HL-60 (cell line): ENCODE data around the gene ATAD3C.

Experiments used
- DNase-seq, 2 experiments: peaks; one replicate each; pipeline ENCODE4 v3.0.0-alpha.2; 2010 to 2020; ENCODE audit warnings: low read depth in 1 of 2, low spot score in 1 of 2
- H3K27ac ChIP-seq: fragments of 250-450 bp; sonication (Bioruptor Pico); replicated peaks from 2 replicates; pipeline ENCODE4 v1.5.1; 2020; ENCODE audit warnings: mild to moderate bottlenecking, moderate library complexity
- H3K27me3 ChIP-seq: fragments of 250-450 bp; sonication (Bioruptor Pico); 2 replicates; pipeline ENCODE4 v1.5.1; 2021; ENCODE audit warnings: mild to moderate bottlenecking, moderate library complexity; ENCODE audit not compliant: insufficient read depth, poor library complexity, severe bottlenecking
- H3K4me3 ChIP-seq: replicated peaks from 2 replicates; pipeline ENCODE4 v1.5.1; 2011; ENCODE audit warnings: mild to moderate bottlenecking, control low read depth, low read length; ENCODE audit not compliant: insufficient read depth
- GABPA ChIP-seq: IDR thresholded peaks from 2 replicates; pipeline ENCODE4 v1.6.1; 2012; ENCODE audit warnings: low read depth
- POLR2AphosphoS5 ChIP-seq: IDR thresholded peaks from 2 replicates; pipeline ENCODE4 v1.6.1; 2012; ENCODE audit warnings: low read depth
- SPI1 ChIP-seq: IDR thresholded peaks from 2 replicates; pipeline ENCODE4 v1.6.1; 2012; ENCODE audit warnings: low read depth, mild to moderate bottlenecking, borderline replicate concordance
- TF ChIP-seq, protein P1 (sequence below): IDR thresholded peaks from one replicate; pipeline ENCODE4 v1.5.1; 2011; ENCODE audit warnings: low read length, control low read depth, inconsistent platforms; ENCODE audit not compliant: insufficient read depth
- TF ChIP-seq, protein P2 (sequence below): IDR thresholded peaks from 2 replicates; pipeline ENCODE4 v1.6.1; 2012; ENCODE audit warnings: low read depth; ENCODE audit not compliant: insufficient replicate concordance

The ATAD3C gene

GRCh38 chr1:1420654-1421141, 28.8 kb upstream of the ATAD3C start:
- H3K27ac ChIP-seq, result no peak overlapping the region
- no peak for DNase-seq
- H3K4me3 ChIP-seq, result no peak overlapping the region
- TF ChIP-seq SPI1, result no peak
- TF ChIP-seq, protein P1, sequence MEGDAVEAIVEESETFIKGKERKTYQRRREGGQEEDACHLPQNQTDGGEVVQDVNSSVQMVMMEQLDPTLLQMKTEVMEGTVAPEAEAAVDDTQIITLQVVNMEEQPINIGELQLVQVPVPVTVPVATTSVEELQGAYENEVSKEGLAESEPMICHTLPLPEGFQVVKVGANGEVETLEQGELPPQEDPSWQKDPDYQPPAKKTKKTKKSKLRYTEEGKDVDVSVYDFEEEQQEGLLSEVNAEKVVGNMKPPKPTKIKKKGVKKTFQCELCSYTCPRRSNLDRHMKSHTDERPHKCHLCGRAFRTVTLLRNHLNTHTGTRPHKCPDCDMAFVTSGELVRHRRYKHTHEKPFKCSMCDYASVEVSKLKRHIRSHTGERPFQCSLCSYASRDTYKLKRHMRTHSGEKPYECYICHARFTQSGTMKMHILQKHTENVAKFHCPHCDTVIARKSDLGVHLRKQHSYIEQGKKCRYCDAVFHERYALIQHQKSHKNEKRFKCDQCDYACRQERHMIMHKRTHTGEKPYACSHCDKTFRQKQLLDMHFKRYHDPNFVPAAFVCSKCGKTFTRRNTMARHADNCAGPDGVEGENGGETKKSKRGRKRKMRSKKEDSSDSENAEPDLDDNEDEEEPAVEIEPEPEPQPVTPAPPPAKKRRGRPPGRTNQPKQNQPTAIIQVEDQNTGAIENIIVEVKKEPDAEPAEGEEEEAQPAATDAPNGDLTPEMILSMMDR, result no peak
- no peak for TF ChIP-seq GABPA
- TF ChIP-seq POLR2AphosphoS5, result no peak
- TF ChIP-seq, protein P2, sequence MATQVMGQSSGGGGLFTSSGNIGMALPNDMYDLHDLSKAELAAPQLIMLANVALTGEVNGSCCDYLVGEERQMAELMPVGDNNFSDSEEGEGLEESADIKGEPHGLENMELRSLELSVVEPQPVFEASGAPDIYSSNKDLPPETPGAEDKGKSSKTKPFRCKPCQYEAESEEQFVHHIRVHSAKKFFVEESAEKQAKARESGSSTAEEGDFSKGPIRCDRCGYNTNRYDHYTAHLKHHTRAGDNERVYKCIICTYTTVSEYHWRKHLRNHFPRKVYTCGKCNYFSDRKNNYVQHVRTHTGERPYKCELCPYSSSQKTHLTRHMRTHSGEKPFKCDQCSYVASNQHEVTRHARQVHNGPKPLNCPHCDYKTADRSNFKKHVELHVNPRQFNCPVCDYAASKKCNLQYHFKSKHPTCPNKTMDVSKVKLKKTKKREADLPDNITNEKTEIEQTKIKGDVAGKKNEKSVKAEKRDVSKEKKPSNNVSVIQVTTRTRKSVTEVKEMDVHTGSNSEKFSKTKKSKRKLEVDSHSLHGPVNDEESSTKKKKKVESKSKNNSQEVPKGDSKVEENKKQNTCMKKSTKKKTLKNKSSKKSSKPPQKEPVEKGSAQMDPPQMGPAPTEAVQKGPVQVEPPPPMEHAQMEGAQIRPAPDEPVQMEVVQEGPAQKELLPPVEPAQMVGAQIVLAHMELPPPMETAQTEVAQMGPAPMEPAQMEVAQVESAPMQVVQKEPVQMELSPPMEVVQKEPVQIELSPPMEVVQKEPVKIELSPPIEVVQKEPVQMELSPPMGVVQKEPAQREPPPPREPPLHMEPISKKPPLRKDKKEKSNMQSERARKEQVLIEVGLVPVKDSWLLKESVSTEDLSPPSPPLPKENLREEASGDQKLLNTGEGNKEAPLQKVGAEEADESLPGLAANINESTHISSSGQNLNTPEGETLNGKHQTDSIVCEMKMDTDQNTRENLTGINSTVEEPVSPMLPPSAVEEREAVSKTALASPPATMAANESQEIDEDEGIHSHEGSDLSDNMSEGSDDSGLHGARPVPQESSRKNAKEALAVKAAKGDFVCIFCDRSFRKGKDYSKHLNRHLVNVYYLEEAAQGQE, result no peak
- H3K27me3 ChIP-seq, result peaks cover 1% of the 10 kb centered on the region

DNA sequence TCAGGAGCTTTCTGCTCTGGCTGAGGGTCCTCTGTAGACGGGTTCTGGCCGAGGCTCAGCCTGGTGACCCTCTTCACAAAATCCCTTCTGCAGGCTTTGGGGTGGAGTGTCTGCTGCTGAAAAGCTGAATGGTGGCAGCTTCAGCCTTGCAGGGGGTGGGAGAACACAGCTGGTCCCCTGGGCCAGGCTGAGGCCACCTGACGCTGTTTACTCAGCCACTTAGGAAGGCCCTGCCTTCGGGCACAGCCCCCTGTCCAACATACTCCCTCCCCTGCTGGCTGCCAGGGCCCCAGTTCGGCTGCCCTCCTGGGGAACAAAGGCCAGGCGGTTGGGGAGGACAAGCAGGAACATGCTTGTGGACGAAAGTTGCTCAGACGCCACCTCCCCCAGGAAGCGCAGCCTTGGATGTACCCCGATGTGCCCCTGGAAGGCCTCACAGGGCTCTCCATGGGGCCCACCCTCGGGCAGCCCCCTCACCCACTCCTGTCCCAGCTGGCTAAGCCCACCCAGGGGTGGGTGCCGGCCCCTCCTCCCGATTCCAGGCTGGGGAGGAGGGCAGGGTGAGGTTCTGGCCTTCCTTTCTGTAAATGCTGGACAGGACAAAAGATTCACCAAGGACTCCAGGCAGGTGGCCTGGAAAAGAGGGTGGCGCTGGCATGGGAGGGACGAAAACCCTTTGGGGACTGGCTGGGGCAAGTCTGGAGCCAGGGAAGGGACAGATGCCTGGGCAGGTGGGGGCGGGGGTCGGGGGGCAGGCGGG, 28.2 kb upstream of the ATAD3C start, which contains the start of gene ANKRD65:
TSS of gene ANKRD65 (minus strand) at position 130 of the 760 bp plus-strand sequence. CDS start 271 bp downstream, outside the sequence.
- no peak for DNase-seq
- no peak within 1 kb of the TSS for H3K27ac ChIP-seq
- H3K27me3 ChIP-seq, result peaks cover 8% of the 10 kb centered on the region
- H3K4me3 ChIP-seq, result no peak within 1 kb of the TSS
- TF ChIP-seq SPI1, result no peak
- TF ChIP-seq, protein P2, result no peak
- TF ChIP-seq POLR2AphosphoS5, result no peak
- TF ChIP-seq, protein P1, result no peak
- no peak for TF ChIP-seq GABPA

DNA sequence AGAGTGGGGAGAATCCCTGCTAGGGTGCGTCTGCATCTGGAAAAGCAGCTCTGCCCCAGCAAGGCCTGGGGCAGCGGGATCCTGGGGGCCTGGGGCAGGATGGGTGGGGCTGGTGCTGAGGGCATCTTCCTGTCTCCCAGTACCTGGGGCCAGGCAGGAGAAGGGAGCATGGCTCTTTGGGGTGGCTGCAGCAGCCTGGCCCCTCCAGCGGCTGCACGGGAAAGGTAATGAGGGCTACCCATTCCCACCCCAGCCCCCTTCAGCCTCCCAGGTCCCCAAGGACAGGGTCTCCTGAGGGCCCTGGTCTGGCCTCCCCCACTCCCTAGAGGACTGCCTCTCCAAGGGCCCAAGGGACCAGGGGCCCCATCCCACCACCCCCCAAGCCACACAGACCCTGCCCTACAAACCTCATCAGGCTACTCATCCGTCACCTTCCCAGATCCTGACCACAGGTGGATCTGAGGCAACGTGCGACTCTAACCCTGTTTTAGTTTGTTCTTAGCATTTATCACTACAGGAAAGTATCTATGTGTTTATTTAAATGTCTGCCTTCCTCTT, 27.5 kb upstream of the ATAD3C start:
- no peak for DNase-seq
- TF ChIP-seq, protein P2, result no peak
- TF ChIP-seq POLR2AphosphoS5 (no peak), GABPA (no peak), SPI1 (no peak)
- TF ChIP-seq, protein P1, result no peak
- no peak overlapping the region for H3K4me3 ChIP-seq
- H3K27me3 ChIP-seq, result peaks cover 12% of the 10 kb centered on the region
- H3K27ac ChIP-seq, result no peak overlapping the region
